GM19467 (cell line): ENCODE results near the gene STK11.
"Not testable (repeated sequence)": the region's sequence is repeated elsewhere in the genome, so short reads cannot be mapped to it uniquely, and the experiment has no call there.

Experiments used
- ATAC-seq: cut with Tn5 transposase; IDR thresholded peaks from one replicate; pipeline ENCODE4 v1.9.1; 2021; ENCODE audit warnings: mild to moderate bottlenecking, moderate library complexity; ENCODE audit not compliant: unreplicated experiment

STK11 gene

GRCh38 chr19:1169411-1169791 is 36.2 kb upstream of the STK11 start:
- ATAC-seq = no peak

GRCh38 chr19:1169921-1170885 is 35.4 kb upstream of the STK11 start:
- no peak for ATAC-seq

GRCh38 chr19:1170938-1171754 is 34.4 kb upstream of the STK11 start:
- no peak for ATAC-seq

- ATAC-seq = no peak
Measured at GRCh38 chr19:1171755-1172352, 33.7 kb upstream of the STK11 start.

- ATAC-seq = no peak
Measured at GRCh38 chr19:1172353-1173158, 33.0 kb upstream of the STK11 start.

GRCh38 chr19:1173159-1173844 is 32.3 kb upstream of the STK11 start:
- no peak for ATAC-seq

- no peak for ATAC-seq
Measured at GRCh38 chr19:1173845-1174809, 31.5 kb upstream of the STK11 start, which contains the start of gene SBNO2. Gene SBNO2, minus strand, starts transcription at chr19:1174268. Its CDS starts 19,992 bp downstream, at chr19:1154276.

- ATAC-seq = no peak
Measured at GRCh38 chr19:1177322-1178114, 28.1 kb upstream of the STK11 start.

GRCh38 chr19:1181606-1182005 is 24.0 kb upstream of the STK11 start:
- no peak for ATAC-seq

- ATAC-seq = no peak
Measured at GRCh38 chr19:1182068-1182467, 23.5 kb upstream of the STK11 start.

- no peak for ATAC-seq
Measured at GRCh38 chr19:1182727-1183126, 22.9 kb upstream of the STK11 start.

- no peak for ATAC-seq
Measured at GRCh38 chr19:1183543-1184172, 21.9 kb upstream of the STK11 start.

- no peak for ATAC-seq
Measured at GRCh38 chr19:1189419-1189818, 16.2 kb upstream of the STK11 start.

GRCh38 chr19:1199531-1199930 is 6.0 kb upstream of the STK11 start:
- ATAC-seq = no peak

- ATAC-seq = not testable (repeated sequence)
Measured at GRCh38 chr19:1200614-1201013, 5.0 kb upstream of the STK11 start.

GRCh38 chr19:1206150-1206863 is 729 bp downstream of the STK11 start:
- peak; percentile 8 for ATAC-seq
